Loucy (cell line): ENCODE results near the gene ABCA7.
"Not testable (repeated sequence)": the region's sequence is repeated elsewhere in the genome, so short reads cannot be mapped to it uniquely, and the experiment has no call there.

Source experiments
- H2AFZ ChIP-seq: fragments of 200-600 bp; sonication (generic); 2 replicates; pipeline ENCODE4 v1.6.0; 2016; ENCODE audit warnings: antibody characterized with exemption, mild to moderate bottlenecking, low read length, moderate library complexity
- H3F3A ChIP-seq: fragments of 200-600 bp; 2 replicates; pipeline ENCODE4 v1.6.0; 2016; ENCODE audit warnings: antibody characterized with exemption, low read depth, mild to moderate bottlenecking
- H3K27me3 ChIP-seq: fragments of 200-600 bp; sonication (generic); 2 replicates; pipeline ENCODE4 v1.6.1; 2014; ENCODE audit warnings: low read length, mild to moderate bottlenecking; ENCODE audit not compliant: insufficient read depth, poor library complexity, severe bottlenecking
- H3K36me3 ChIP-seq: fragments of 200-600 bp; sonication (generic); 2 replicates; pipeline ENCODE4 v1.6.1; 2016; ENCODE audit warnings: low read length; ENCODE audit not compliant: insufficient read depth
- H3K4me1 ChIP-seq: fragments of 200-600 bp; sonication (generic); 2 replicates; pipeline ENCODE4 v1.5.1; 2014; ENCODE audit warnings: low read length, mild to moderate bottlenecking; ENCODE audit not compliant: insufficient read depth, poor library complexity, severe bottlenecking
- H3K4me2 ChIP-seq: fragments of 200-600 bp; sonication (generic); 2 replicates; pipeline ENCODE4 v1.6.0; 2014; ENCODE audit warnings: antibody characterized with exemption, low read length, low read depth, mild to moderate bottlenecking; ENCODE audit not compliant: poor library complexity, severe bottlenecking
- H3K4me3 ChIP-seq: fragments of 200-600 bp; sonication (generic); 2 replicates; pipeline ENCODE4 v1.5.1; 2014; ENCODE audit warnings: low read length, mild to moderate bottlenecking, mixed read lengths; ENCODE audit not compliant: poor library complexity, severe bottlenecking
- H3K79me2 ChIP-seq: fragments of 200-600 bp; sonication (generic); 2 replicates; pipeline ENCODE4 v1.6.1; 2014; ENCODE audit warnings: low read length; ENCODE audit not compliant: insufficient read depth
- H3K9ac ChIP-seq: fragments of 200-600 bp; sonication (generic); 2 replicates; pipeline ENCODE4 v1.6.0; 2014; ENCODE audit warnings: mild to moderate bottlenecking, low read depth, low read length, moderate library complexity; ENCODE audit not compliant: poor library complexity, severe bottlenecking
- H3K9me2 ChIP-seq: fragments of 200-600 bp; sonication (generic); replicated peaks from 2 replicates; pipeline ENCODE4 v1.6.1; 2016; ENCODE audit warnings: low read depth, low read length, mixed read lengths
- H3K9me3 ChIP-seq: fragments of 200-600 bp; sonication (generic); 2 replicates; pipeline ENCODE4 v1.6.1; 2014; ENCODE audit warnings: mild to moderate bottlenecking, antibody characterized with exemption, low read length, low read depth; ENCODE audit not compliant: insufficient read depth
- H4K20me1 ChIP-seq: fragments of 200-600 bp; sonication (generic); 2 replicates; pipeline ENCODE4 v1.6.0; 2014; ENCODE audit warnings: antibody characterized with exemption, low read length, mild to moderate bottlenecking; ENCODE audit not compliant: insufficient read depth, poor library complexity, severe bottlenecking
- EZH2phosphoT487 ChIP-seq: fragments of 200-600 bp; IDR thresholded peaks from 2 replicates; pipeline ENCODE4 v1.6.1; 2018; ENCODE audit warnings: antibody characterized with exemption, mild to moderate bottlenecking, moderate library complexity, borderline replicate concordance
- TF ChIP-seq, protein P1 (sequence below): fragments of 200-600 bp; sonication (generic); conservative IDR thresholded peaks from 2 replicates; pipeline ENCODE4 v1.5.1; 2014; ENCODE audit warnings: mild to moderate bottlenecking, antibody characterized with exemption, low read length

Gene ABCA7

DNA sequence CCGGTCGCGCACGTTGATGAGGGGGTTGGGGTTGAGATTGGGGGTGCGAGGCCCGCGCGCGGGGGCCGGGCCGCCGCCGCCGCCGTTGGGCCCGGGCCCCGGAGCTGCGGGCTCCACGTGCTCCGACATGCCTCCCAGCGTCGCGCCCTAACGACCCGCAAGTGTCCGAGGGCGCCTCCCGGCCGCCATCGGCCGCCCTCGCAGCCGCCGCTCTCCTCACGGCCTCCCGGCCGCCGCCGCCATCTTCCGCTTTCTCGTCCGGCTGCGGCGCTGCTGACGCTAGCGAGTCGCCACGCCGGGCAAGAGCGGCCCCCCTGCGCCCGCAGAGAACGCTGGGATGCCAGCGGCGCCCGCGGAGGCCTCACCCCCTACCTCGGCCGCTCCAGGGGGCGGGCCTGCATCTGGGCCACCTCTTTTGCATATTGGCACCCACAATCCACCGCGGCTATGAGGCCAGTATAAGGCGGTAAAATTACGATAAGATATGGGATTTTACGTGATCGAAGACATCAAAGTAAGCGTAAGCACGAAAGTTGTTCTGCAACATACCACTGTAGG lies 19.0 kb upstream of the ABCA7 start, which contains the start of gene TMEM259:
Gene TMEM259, minus strand, starts transcription at position 256 of the 558 bp plus-strand sequence. Its CDS starts 127 bp downstream, at position 129.
- Histone ChIP-seq H3F3A (peaks cover 15% of the 10 kb centered on the region; the same call in 1 of the 2 replicates), H3K9me2 (no peaks in the 10 kb centered on the region), H3K9ac (peak within 1 kb of the TSS; percentile 97), H3K27me3 (peaks cover 4% of the 10 kb centered on the region), H3K9me3 (no peaks in the 10 kb centered on the region), H2AFZ (peak within 1 kb of the TSS; percentile 35; the same call in 1 of the 2 replicates), H4K20me1 (peaks cover 48% of the 10 kb centered on the region), H3K36me3 (no peaks in the 10 kb centered on the region), H3K4me1 (peaks cover 26% of the 10 kb centered on the region), H3K4me2 (peak within 1 kb of the TSS; percentile 97), H3K79me2 (peaks cover 50% of the 10 kb centered on the region), H3K4me3 (peak within 1 kb of the TSS; percentile 99)
- TF ChIP-seq, protein P1, sequence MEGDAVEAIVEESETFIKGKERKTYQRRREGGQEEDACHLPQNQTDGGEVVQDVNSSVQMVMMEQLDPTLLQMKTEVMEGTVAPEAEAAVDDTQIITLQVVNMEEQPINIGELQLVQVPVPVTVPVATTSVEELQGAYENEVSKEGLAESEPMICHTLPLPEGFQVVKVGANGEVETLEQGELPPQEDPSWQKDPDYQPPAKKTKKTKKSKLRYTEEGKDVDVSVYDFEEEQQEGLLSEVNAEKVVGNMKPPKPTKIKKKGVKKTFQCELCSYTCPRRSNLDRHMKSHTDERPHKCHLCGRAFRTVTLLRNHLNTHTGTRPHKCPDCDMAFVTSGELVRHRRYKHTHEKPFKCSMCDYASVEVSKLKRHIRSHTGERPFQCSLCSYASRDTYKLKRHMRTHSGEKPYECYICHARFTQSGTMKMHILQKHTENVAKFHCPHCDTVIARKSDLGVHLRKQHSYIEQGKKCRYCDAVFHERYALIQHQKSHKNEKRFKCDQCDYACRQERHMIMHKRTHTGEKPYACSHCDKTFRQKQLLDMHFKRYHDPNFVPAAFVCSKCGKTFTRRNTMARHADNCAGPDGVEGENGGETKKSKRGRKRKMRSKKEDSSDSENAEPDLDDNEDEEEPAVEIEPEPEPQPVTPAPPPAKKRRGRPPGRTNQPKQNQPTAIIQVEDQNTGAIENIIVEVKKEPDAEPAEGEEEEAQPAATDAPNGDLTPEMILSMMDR: no peak
- TF ChIP-seq EZH2phosphoT487: no peak

DNA sequence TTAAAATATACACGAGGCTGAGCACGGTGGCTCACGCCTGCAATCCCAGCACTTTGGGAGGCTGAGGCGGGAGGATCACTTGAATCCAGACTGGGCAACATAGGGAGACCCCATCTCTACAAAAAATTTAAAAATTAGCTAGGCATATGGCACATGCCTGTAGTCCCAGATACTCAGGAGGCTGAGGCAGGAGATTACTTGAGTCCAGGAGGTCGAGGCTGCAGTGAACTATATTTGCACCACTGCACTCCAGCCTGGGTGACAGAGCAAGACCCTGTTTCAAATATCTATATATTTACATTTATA lies 16.1 kb upstream of the ABCA7 start:
- not testable (repeated sequence) for H3K9me3 ChIP-seq, H3K4me1 ChIP-seq, H3K27me3 ChIP-seq, H3K4me2 ChIP-seq, H3K9ac ChIP-seq, H2AFZ ChIP-seq, H3K4me3 ChIP-seq, H3K9me2 ChIP-seq, H3K36me3 ChIP-seq
- H4K20me1 ChIP-seq: peaks cover 40% of the 10 kb centered on the region
- peaks cover 46% of the 10 kb centered on the region for H3K79me2 ChIP-seq
- H3F3A ChIP-seq: peaks cover 20% of the 10 kb centered on the region; the same call in 1 of the 2 replicates

DNA sequence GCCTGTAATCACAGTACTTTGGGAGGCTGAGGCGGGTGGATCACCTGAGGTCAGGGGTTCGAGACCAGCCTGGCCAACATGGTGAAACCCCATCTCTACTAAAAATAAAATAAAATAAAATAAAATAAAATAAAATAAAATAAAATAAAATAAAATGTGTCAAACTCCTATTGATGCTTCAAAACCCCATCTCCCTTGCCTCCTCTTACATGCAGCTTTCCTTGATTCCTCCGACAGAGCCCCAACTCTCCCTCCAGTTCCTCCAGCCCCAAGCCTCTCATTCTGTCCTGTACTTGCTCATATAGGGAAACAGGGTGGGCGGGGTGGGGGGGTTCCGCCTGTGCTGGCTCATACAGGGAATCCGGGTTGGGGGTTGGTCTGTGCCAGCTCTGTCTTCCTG lies 14.8 kb upstream of the ABCA7 start:
- not testable (repeated sequence) for H3K4me1 ChIP-seq, H2AFZ ChIP-seq, H3K9me2 ChIP-seq, H3K36me3 ChIP-seq, H3K27me3 ChIP-seq, H3K4me2 ChIP-seq, H3K4me3 ChIP-seq, H3K9me3 ChIP-seq, H3K9ac ChIP-seq
- Histone ChIP-seq H3K79me2 (peaks cover 46% of the 10 kb centered on the region), H4K20me1 (peaks cover 40% of the 10 kb centered on the region), H3F3A (peaks cover 20% of the 10 kb centered on the region; the same call in 1 of the 2 replicates)

DNA sequence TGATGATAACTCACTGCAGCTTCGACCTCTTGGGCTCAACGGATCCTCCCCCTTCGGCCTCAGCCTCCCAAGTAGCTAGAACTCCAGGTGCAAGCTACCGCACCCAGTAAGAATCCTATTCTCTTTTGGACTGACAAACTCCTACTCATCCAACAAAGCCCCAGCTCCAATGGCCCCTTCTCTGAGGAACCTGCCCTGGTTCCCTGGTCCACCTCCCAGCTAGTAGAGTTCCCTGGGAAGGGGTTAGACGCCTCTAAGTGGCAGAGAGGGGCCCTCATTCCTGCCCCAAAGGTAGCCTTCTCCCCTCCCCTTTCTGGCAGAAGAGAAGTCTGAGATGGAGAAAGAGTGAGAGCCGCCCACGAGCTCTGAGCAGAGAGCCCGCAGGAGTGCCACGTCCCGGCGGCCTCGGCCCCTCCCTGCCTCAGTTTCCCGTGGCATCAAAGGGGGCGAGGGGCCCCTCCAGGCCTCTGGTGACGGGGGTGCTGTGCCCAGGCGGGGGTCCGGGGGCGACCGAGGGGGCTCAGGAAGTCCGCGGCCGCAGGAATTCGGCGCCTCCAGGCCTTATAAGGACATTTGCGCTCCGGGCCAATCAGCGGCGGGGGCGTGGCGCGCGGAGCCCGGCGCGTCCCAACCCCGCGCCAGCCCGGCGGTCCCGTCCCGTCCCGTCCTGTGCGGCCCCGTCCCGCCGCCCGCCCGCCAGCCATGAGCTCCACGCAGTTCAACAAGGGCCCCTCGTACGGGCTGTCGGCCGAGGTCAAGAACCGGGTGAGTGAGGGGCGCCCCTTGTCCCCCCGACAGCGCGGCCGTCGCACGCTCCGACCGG lies 13.7 kb upstream of the ABCA7 start, which contains the start of gene CNN2:
Gene CNN2, plus strand, starts transcription at position 649 of the 823 bp plus-strand sequence. Its CDS starts 54 bp downstream, at position 703.
- peak within 1 kb of the TSS; percentile 83 for H2AFZ ChIP-seq
- no peaks in the 10 kb centered on the region for H3K9me3 ChIP-seq
- peaks cover 8% of the 10 kb centered on the region for H3K4me1 ChIP-seq
- no peaks in the 10 kb centered on the region for H3K9me2 ChIP-seq
- peaks cover 10% of the 10 kb centered on the region; the same call in 1 of the 2 replicates for H3K36me3 ChIP-seq
- peaks cover 48% of the 10 kb centered on the region for H3K79me2 ChIP-seq
- H3K4me3 ChIP-seq: peak within 1 kb of the TSS; percentile 98
- H4K20me1 ChIP-seq: peaks cover 44% of the 10 kb centered on the region
- H3K9ac ChIP-seq: peak within 1 kb of the TSS; percentile 92
- H3F3A ChIP-seq: peaks cover 20% of the 10 kb centered on the region; the same call in 1 of the 2 replicates
- H3K4me2 ChIP-seq: peak within 1 kb of the TSS; percentile 86
- no peaks in the 10 kb centered on the region for H3K27me3 ChIP-seq
- no peak for TF ChIP-seq EZH2phosphoT487
- TF ChIP-seq, protein P1: no peak
